Measurements from ENCODE around the gene UGT1A7.

UGT1A7 gene

GRCh38 chr2:233764761-233765160 is 83.1 kb downstream of the UGT1A7 start:
- no peak for DNase-seq

- DNase-seq, result no peak
Measured at GRCh38 chr2:233766416-233766815, 84.7 kb downstream of the UGT1A7 start.

GRCh38 chr2:233768076-233768475 is 86.4 kb downstream of the UGT1A7 start:
- DNase-seq, result no peak

- DNase-seq, result no peak
Measured at GRCh38 chr2:233769260-233769659, 87.6 kb downstream of the UGT1A7 start.

GRCh38 chr2:233772153-233772552 is 90.5 kb downstream of the UGT1A7 start:
- no peak for DNase-seq

- DNase-seq, result no peak
Measured at GRCh38 chr2:233772583-233772982, 90.9 kb downstream of the UGT1A7 start.

GRCh38 chr2:233773854-233774253 is 92.2 kb downstream of the UGT1A7 start:
- DNase-seq, result no peak

- DNase-seq, result no peak
Measured at GRCh38 chr2:233775414-233775813, 93.7 kb downstream of the UGT1A7 start.

- DNase-seq, result no peak
Measured at GRCh38 chr2:233778030-233778429, 96.3 kb downstream of the UGT1A7 start, which contains the start of gene MROH2A. TSS of gene MROH2A (plus strand) at chr2:233778330. CDS start at chr2:233779359, 1,029 bp downstream.

- DNase-seq, result no peak
Measured at GRCh38 chr2:233779722-233780121, 98.0 kb downstream of the UGT1A7 start.

- DNase-seq, result no peak
Measured at GRCh38 chr2:233780771-233781170, 99.1 kb downstream of the UGT1A7 start.

GRCh38 chr2:233789554-233789953 is 107.9 kb downstream of the UGT1A7 start:
- no peak for DNase-seq

GRCh38 chr2:233791151-233791882 is 109.6 kb downstream of the UGT1A7 start:
- DNase-seq, result no peak

- DNase-seq, result no peak
Measured at GRCh38 chr2:233791883-233792329, 110.2 kb downstream of the UGT1A7 start.

GRCh38 chr2:233792720-233793119 is 111.0 kb downstream of the UGT1A7 start:
- no peak for DNase-seq

GRCh38 chr2:233793465-233794127 is 111.9 kb downstream of the UGT1A7 start:
- no peak for DNase-seq

GRCh38 chr2:233794128-233794658 is 112.5 kb downstream of the UGT1A7 start:
- DNase-seq, result no peak

- no peak for DNase-seq
Measured at GRCh38 chr2:233795735-233796171, 114.1 kb downstream of the UGT1A7 start.

GRCh38 chr2:233796254-233796653 is 114.6 kb downstream of the UGT1A7 start:
- no peak for DNase-seq

- DNase-seq, result no peak
Measured at GRCh38 chr2:233798335-233799086, 116.8 kb downstream of the UGT1A7 start.

GRCh38 chr2:233799087-233799665 is 117.5 kb downstream of the UGT1A7 start:
- no peak for DNase-seq

- DNase-seq, result no peak
Measured at GRCh38 chr2:233799716-233800115, 118.0 kb downstream of the UGT1A7 start.

GRCh38 chr2:233800208-233800607 is 118.5 kb downstream of the UGT1A7 start:
- no peak for DNase-seq
